K562 treated with DMSO at 1 percent for 12 hours (cell line): ENCODE data around the gene FSD2. TPM values are rescaled to one million over a fixed set of nuclear protein-coding genes. Genes with fewer than 3 reads are reported as not detected.

ENCODE experiments used
- total RNA-seq: library from RNA; unstranded; fragments of 300-600 nt; gene quantifications from 2 replicates; pipeline ENCODE4 v1.2.3, GENCODE V29; 2022; ENCODE audit not compliant: insufficient read depth

Gene FSD2, protein sequence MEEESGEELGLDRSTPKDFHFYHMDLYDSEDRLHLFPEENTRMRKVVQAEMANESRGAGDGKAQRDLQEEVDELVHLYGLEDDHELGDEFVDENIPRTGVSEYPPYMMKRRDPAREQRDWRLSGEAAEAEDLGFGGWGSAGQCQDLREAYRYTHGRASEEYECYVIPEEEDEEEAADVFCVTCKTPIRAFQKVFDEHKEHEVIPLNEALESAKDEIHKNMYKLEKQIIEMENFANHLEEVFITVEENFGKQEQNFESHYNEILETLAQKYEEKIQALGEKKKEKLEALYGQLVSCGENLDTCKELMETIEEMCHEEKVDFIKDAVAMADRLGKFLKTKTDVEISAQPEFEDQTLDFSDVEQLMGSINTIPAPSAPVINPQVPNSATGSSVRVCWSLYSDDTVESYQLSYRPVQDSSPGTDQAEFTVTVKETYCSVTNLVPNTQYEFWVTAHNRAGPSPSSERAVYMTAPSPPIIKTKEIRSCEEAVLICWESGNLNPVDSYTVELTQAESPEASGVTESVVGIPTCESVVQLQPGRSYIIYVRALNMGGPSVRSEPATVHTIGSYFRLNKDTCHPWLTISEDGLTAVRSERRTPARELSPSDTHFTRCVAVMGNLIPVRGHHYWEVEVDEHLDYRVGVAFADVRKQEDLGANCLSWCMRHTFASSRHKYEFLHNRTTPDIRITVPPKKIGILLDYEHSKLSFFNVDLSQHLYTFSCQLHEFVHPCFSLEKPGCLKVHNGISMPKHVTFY
- not detected in 2 replicates for total RNA-seq

DNA sequence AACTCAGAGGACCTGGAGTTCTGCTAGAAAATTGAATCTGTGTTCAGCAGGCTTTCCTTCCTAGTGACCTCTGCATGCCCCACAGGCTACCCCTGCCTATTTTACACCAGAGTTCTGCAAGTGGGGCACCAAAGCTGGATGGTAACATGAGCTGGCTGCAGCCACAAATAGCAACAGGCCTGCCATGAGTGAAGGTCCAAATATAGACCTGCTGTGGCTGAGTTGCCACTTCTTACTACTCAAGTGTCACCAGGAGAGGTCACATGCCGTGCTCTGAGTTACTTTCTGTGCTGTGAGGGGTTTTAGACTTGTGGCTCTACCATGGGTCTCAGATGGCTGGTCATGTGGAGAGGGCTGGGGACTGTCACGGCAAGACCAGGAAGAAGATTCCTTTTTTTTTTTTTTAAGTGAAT lies at the start of gene FSD2:
TSS of gene FSD2 (minus strand) at position 76 of the 413 bp plus-strand sequence. CDS start 18,679 bp downstream, outside the sequence.

DNA sequence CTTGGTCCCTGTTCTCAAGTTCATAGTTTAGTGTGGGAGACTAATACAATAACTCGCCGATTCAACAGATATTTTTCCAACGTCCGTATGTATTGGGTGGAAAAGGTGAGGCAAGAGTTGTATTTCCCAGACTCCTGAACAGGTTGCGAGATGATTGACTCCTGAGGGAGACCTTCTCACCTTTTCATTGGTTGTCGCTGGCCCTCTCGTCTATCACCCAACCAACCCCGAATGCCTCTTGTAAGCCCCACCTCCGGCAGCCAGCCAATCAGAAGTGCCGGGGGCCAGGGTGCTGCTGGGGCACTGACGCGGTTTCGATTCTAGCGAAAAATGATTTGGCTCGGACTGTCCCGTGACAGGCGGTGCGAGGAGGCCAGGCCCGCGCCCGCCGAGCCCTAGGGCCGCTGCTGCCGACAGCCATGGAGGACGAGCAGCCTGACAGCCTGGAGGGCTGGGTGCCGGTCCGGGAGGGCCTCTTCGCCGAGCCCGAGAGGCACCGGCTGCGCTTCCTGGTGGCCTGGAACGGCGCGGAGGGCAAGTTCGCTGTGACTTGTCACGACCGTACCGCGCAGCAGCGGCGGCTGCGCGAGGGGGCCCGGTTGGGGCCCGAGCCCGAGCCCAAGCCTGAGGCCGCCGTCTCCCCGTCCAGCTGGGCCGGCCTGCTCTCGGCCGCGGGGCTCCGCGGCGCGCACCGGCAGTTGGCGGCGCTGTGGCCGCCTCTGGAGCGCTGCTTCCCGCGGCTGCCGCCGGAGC lies 3.6 kb upstream of the FSD2 start, which contains the start of gene WHAMM:
TSS of gene WHAMM (plus strand) at position 321 of the 753 bp plus-strand sequence. CDS start at position 420, 99 bp downstream.

DNA sequence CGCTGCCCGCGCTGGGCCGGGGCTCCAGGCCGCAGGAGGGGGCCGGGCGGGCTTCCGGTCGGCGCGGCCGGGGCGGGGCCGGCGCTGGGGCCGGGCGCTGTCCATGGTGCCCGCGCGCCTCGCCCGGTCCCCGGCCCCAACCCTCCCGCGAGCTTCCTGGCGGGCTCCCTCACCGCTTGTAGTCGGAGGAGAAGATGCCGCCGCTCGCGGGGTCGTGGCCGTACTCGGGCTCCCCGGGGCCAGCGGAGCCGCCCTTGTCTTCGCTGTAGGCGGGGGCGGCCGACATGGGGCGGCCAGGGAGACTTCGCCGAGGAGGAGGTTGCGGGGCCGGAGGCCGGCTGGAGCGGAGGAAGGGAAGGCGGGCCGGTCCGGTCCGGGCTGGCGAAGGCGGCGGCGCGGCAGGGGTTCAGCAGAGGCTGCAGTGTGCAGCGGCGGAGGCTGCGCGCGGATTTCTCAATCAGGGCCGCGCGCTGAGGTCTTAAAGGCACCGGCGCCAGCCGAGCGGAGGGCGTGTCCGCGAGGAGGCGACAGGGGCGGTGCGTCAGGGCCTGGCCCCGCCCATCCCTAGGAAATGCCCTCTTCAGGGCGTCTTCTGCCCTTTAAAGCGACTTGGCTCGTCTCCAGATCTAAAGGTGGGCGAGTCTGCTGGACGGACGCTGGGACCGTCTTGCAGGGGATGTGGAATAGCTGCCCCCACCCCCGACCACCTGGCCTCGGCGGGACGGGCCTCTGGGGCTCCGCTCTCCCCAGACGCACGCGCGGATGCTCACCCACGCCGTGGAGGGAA lies 96.3 kb downstream of the FSD2 start, which contains the start of gene AP3B2:
TSS of gene AP3B2 (minus strand) at position 455 of the 787 bp plus-strand sequence. CDS start at position 286, 169 bp downstream.

Other genes starting within 250 kb of the FSD2 start
- 4.9 and 12.6 TPM in 2 replicates for gene CPEB1, start 158.7 kb downstream of the FSD2 start, total RNA-seq
- gene AP3B2, start 96.2 kb downstream of the FSD2 start, total RNA-seq = 0.50 and 1.3 TPM in 2 replicates
- gene WHAMM, start 3.6 kb upstream of the FSD2 start, total RNA-seq = 3.3 and 8.9 TPM in 2 replicates
- gene HOMER2, start 146.7 kb upstream of the FSD2 start, total RNA-seq = not detected in 2 replicates
- 28.4 and 47.1 TPM in 2 replicates for gene RAMAC, start 180.1 kb upstream of the FSD2 start, total RNA-seq
- gene C15orf40, start 205.6 kb upstream of the FSD2 start, total RNA-seq = 12.4 and 30.6 TPM in 2 replicates